SJCRH30 (cell line): ENCODE measurements around the gene PDZRN3. TPM values are rescaled to one million over a fixed set of nuclear protein-coding genes. Genes with fewer than 3 reads are reported as not detected.
"Not testable (repeated sequence)": the region's sequence is repeated elsewhere in the genome, so short reads cannot be mapped to it uniquely, and the experiment has no call there.

Source experiments
- DNase-seq, 2 experiments: peaks; one replicate each; pipeline ENCODE4 v3.0.0-alpha.2; 2015 to 2020
- H3K27ac ChIP-seq: fragments of 250-450 bp; sonication (Bioruptor Pico); 2 replicates; pipeline ENCODE4 v1.5.1; 2020; ENCODE audit warnings: mild to moderate bottlenecking, moderate library complexity
- H3K27me3 ChIP-seq: fragments of 250-450 bp; sonication (Bioruptor Pico); 2 replicates; pipeline ENCODE4 v1.5.1; 2020; ENCODE audit warnings: mild to moderate bottlenecking, moderate library complexity
- H3K36me3 ChIP-seq: fragments of 250-450 bp; sonication (Bioruptor Pico); 2 replicates; pipeline ENCODE4 v1.5.1; 2020; ENCODE audit warnings: mild to moderate bottlenecking, moderate library complexity
- H3K4me1 ChIP-seq: fragments of 250-450 bp; sonication (Bioruptor Pico); 2 replicates; pipeline ENCODE4 v1.5.1; 2020; ENCODE audit warnings: mild to moderate bottlenecking, moderate library complexity
- H3K4me3 ChIP-seq: fragments of 250-450 bp; sonication (Bioruptor Pico); 2 replicates; pipeline ENCODE4 v1.5.1; 2020; ENCODE audit warnings: mild to moderate bottlenecking, moderate library complexity
- H3K9me3 ChIP-seq: fragments of 250-450 bp; sonication (Bioruptor Pico); replicated peaks from 2 replicates; pipeline ENCODE4 v1.5.1; 2020; ENCODE audit warnings: mild to moderate bottlenecking, moderate library complexity
- total RNA-seq: library from RNA; depleted of rRNA; stranded (reverse); fragments of >200 nt; shearing (Covaris generic); gene quantifications from 2 replicates; pipeline ENCODE4 v1.2.3, GENCODE V29; 2014

PDZRN3 gene
- total RNA-seq, 1 experiment from 2014 or later = 27.3 TPM

DNA sequence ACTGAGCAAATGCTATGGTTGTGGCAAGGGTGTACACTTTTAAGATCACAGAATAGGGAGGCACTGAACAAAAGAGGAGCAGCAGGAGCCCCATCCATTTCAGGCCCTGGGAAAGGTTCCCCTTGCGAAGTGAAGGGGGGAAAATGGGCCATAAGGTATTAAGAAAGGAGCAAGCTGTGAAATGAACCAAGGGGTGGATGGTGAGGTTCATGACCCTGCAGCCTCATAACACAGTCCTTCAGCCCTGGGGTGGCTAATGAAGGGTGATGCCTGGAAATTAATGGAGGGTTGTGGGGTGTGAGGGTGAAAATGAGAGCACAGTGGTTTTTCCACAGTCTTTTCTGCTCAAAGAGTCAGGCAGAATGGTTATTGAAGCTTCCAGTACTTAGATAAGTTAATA is 150.1 kb downstream of the PDZRN3 start:
- no peaks in the 10 kb centered on the region for H3K9me3 ChIP-seq
- H3K4me3 ChIP-seq = no peak overlapping the region
- no peaks in the 10 kb centered on the region for H3K27me3 ChIP-seq
- H3K36me3 ChIP-seq = no peaks in the 10 kb centered on the region
- no peak for DNase-seq
- no peak overlapping the region for H3K27ac ChIP-seq
- peaks cover 2% of the 10 kb centered on the region for H3K4me1 ChIP-seq

GRCh38 chr3:73473898-73474416 is 150.8 kb downstream of the PDZRN3 start:
- DNase-seq = no peak
- Histone ChIP-seq H3K27ac (no peak overlapping the region), H3K4me1 (no peaks in the 10 kb centered on the region), H3K9me3 (no peaks in the 10 kb centered on the region), H3K4me3 (no peak overlapping the region), H3K27me3 (no peaks in the 10 kb centered on the region), H3K36me3 (no peaks in the 10 kb centered on the region)

GRCh38 chr3:73473181-73473897 is 151.4 kb downstream of the PDZRN3 start:
- Histone ChIP-seq H3K36me3 (no peaks in the 10 kb centered on the region), H3K4me3 (no peak overlapping the region), H3K27me3 (no peaks in the 10 kb centered on the region), H3K27ac (no peak overlapping the region), H3K4me1 (no peaks in the 10 kb centered on the region), H3K9me3 (no peaks in the 10 kb centered on the region)
- DNase-seq = no peak

DNA sequence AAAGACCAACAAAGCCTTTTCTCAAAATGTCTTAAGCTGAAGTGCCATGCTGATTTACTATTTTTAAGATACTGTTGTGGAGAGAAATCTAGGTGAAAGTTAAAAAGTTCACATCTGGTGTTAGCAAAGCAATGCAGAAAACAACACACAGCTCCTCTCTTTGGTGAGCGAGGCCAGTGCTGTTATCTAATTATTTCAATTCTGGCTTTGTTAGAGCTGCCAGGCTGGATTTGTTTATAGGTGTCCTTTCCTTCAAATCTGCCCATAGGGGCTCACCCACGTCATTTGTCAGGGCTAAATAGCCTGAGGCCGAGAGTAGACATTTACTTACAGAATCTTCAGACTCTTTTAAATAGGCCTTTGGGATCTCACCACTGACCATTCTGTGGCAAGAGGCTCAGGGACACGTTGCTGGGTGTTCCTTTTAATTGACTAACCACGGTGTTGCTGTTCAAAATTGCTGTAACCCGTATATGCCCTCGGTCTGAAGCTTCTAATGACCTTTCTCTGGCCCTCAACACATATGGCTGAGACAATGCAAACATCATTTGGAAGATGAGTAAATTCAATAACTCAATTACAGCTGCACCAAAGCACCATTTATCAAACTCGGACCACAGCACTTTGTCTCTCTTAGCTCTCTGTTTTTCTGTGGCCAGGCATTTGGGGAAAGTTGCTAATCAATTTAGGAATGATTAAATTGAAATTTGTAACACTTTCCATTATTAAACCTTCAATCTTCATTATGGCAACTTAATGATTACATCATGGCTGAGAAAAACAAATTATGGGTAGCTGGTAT is 152.6 kb downstream of the PDZRN3 start:
- Histone ChIP-seq H3K27me3 (no peaks in the 10 kb centered on the region), H3K4me1 (no peaks in the 10 kb centered on the region), H3K27ac (no peak overlapping the region), H3K9me3 (no peaks in the 10 kb centered on the region), H3K4me3 (no peak overlapping the region), H3K36me3 (no peaks in the 10 kb centered on the region)
- DNase-seq = no peak

- Histone ChIP-seq H3K9me3 (no peaks in the 10 kb centered on the region), H3K27me3 (no peaks in the 10 kb centered on the region), H3K36me3 (no peaks in the 10 kb centered on the region), H3K4me3 (no peak overlapping the region), H3K4me1 (no peaks in the 10 kb centered on the region), H3K27ac (no peak overlapping the region)
- no peak for DNase-seq
These were observed 153.9 kb downstream of the PDZRN3 start for GRCh38 chr3:73470860-73471259.

DNA sequence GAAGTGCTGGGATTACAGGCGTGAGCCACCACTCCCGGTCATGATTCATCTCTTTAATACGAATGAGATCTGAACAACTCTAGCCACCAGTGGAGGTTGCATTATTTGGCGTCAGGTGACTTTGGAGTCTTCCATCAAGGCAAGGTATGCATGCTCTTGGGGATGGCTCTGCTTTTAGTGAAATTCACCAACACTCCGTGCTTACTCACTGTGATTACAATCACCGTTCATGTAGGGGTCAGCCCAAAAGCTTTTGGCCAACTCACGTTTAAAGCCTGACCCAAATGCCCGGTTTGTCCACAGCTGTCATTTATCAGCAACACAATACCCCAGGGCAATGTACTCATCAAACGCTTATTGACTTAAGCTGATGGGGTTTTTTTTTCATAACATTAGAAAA is 155.4 kb downstream of the PDZRN3 start:
- H3K27ac ChIP-seq = no peak overlapping the region
- no peak overlapping the region for H3K4me3 ChIP-seq

DNA sequence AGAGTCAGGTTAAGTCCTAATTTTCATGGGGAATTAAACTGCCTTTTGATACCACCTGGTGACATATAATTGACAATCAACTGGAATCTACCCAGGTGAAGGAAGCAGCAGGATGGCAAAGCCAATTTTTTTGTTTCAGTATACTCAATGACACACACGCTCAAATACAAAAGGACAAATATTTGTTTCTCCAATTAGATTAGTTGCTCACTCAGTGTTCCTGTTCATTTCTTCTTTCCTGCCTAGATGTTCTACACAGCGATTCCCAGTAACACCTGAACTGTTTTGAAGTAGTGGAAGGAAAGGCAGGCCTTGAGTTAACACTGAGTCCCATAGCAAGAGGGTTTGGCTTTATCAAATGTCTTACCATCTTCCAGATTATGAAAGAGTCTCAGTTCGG is 157.5 kb downstream of the PDZRN3 start:
- no peak overlapping the region for H3K27ac ChIP-seq
- no peaks in the 10 kb centered on the region for H3K27me3 ChIP-seq
- no peaks in the 10 kb centered on the region for H3K9me3 ChIP-seq
- H3K4me3 ChIP-seq = no peak overlapping the region
- no peaks in the 10 kb centered on the region for H3K4me1 ChIP-seq
- H3K36me3 ChIP-seq = no peaks in the 10 kb centered on the region
- no peak for DNase-seq

More for the DNA sequence above, 155.4 kb downstream of the PDZRN3 start:
- no peak for DNase-seq
- Histone ChIP-seq H3K9me3 (no peaks in the 10 kb centered on the region), H3K4me1 (no peaks in the 10 kb centered on the region), H3K36me3 (no peaks in the 10 kb centered on the region), H3K27me3 (no peaks in the 10 kb centered on the region)

GRCh38 chr3:73465926-73466325 is 158.8 kb downstream of the PDZRN3 start:
- no peaks in the 10 kb centered on the region for H3K9me3 ChIP-seq
- no peak for DNase-seq
- no peaks in the 10 kb centered on the region for H3K27me3 ChIP-seq
- H3K36me3 ChIP-seq = no peaks in the 10 kb centered on the region
- no peaks in the 10 kb centered on the region for H3K4me1 ChIP-seq
- H3K4me3 ChIP-seq = no peak overlapping the region
- H3K27ac ChIP-seq = no peak overlapping the region

- not testable (repeated sequence) for H3K4me3 ChIP-seq, H3K4me1 ChIP-seq, H3K36me3 ChIP-seq, H3K27me3 ChIP-seq, H3K9me3 ChIP-seq, DNase-seq, H3K27ac ChIP-seq
These were observed 160.6 kb downstream of the PDZRN3 start for GRCh38 chr3:73464126-73464525.

DNA sequence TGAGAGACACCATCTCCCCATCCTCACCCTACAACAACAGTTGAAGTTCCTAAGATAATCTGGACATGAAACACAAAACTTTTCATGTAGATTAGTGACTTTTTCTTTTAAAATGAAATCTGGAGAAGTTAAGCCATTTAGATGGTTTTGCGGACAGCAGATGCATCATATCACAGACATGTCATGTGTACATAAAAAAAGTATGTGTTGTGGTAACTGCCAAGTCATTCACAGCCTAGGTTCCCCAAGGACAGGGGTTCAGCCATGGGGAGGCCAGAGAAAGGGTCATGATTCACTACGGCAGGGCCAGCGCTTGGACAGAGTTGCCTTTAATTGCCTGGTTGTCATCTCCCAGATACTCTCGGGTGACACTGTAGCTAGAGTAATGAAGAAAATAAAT is 163.2 kb downstream of the PDZRN3 start:
- Histone ChIP-seq H3K27ac (no peak overlapping the region), H3K27me3 (no peaks in the 10 kb centered on the region), H3K4me1 (no peaks in the 10 kb centered on the region), H3K4me3 (no peak overlapping the region), H3K36me3 (no peaks in the 10 kb centered on the region), H3K9me3 (no peaks in the 10 kb centered on the region)
- DNase-seq = no peak

- no peaks in the 10 kb centered on the region for H3K27me3 ChIP-seq
- H3K4me3 ChIP-seq = no peak overlapping the region
- no peak for DNase-seq
These were observed 165.0 kb downstream of the PDZRN3 start for GRCh38 chr3:73459711-73460110.

GRCh38 chr3:73453666-73454065 is 171.1 kb downstream of the PDZRN3 start:
- peaks cover 19% of the 10 kb centered on the region for H3K4me1 ChIP-seq
- H3K27me3 ChIP-seq = no peaks in the 10 kb centered on the region
- no peak overlapping the region for H3K27ac ChIP-seq
- no peak overlapping the region for H3K4me3 ChIP-seq
- H3K9me3 ChIP-seq = no peaks in the 10 kb centered on the region
- no peaks in the 10 kb centered on the region for H3K36me3 ChIP-seq
- no peak for DNase-seq

More at GRCh38 chr3:73459711-73460110, 165.0 kb downstream of the PDZRN3 start:
- no peaks in the 10 kb centered on the region for H3K4me1 ChIP-seq
- no peaks in the 10 kb centered on the region for H3K36me3 ChIP-seq
- no peak overlapping the region for H3K27ac ChIP-seq
- H3K9me3 ChIP-seq = no peaks in the 10 kb centered on the region

DNA sequence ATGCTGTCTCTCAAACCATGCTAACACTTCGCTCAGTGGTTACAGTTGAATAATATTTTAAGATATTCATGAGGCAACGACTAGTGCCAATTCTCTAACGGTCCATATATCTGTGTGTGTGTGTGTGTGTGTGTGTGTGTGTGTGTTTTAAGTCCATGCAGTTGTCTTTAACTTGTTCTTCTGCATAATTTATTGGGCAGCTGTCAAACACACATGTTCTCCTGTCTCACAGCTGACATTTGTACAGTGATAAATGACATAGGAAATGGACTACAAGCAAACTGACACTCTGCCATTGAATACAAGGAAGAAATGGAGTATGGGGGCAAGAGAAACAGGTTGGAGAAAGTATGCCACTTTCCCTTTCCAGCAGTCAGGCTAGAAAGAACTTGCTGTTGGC is 172.0 kb downstream of the PDZRN3 start:
- Histone ChIP-seq H3K27ac (no peak overlapping the region), H3K27me3 (no peaks in the 10 kb centered on the region), H3K4me1 (peaks cover 28% of the 10 kb centered on the region), H3K4me3 (no peak overlapping the region), H3K36me3 (no peaks in the 10 kb centered on the region), H3K9me3 (no peaks in the 10 kb centered on the region)
- no peak for DNase-seq

GRCh38 chr3:73451301-73451944 is 173.3 kb downstream of the PDZRN3 start:
- H3K27ac ChIP-seq = no peak overlapping the region
- H3K4me3 ChIP-seq = no peak overlapping the region
- no peaks in the 10 kb centered on the region for H3K9me3 ChIP-seq
- no peaks in the 10 kb centered on the region for H3K36me3 ChIP-seq
- H3K4me1 ChIP-seq = peaks cover 28% of the 10 kb centered on the region
- no peak for DNase-seq
- no peaks in the 10 kb centered on the region for H3K27me3 ChIP-seq

DNA sequence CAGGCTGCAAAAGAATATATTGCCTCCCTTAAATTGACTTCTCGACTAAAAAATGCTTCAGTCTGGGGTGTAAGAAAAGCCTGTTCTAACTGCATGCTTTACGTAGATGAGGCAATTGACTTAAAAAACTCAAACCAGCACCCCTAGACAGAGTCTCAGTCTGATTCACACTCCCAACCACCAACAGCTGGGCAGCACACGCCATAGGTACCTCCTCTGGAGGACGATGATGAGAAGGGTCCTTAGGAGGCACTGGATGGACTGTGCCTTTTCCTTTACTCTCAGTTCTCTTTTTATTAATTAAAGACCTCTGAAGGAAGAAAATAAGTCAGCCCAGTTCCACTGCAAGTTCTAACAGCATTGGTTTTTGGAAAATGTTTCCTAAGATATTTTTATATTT is 175.0 kb downstream of the PDZRN3 start:
- peak overlapping the region; percentile 77 for H3K27ac ChIP-seq
- H3K9me3 ChIP-seq = no peaks in the 10 kb centered on the region
- H3K4me3 ChIP-seq = no peak overlapping the region
- peaks cover 28% of the 10 kb centered on the region for H3K4me1 ChIP-seq
- no peaks in the 10 kb centered on the region for H3K27me3 ChIP-seq
- DNase-seq = no peak
- H3K36me3 ChIP-seq = no peaks in the 10 kb centered on the region
